Measurements from ENCODE around the gene EBF4. TPM values are rescaled to one million over a fixed set of nuclear protein-coding genes. Genes with fewer than 3 reads are reported as not detected.

The EBF4 gene
- total RNA-seq, 4 donors from 2014 or later: 1.1 to 6.0 (median 1.8) TPM

GRCh38 chr20:2699775-2700413, 7.3 kb downstream of the EBF4 start:
- no peak for TF ChIP-seq CTCF (IDR thresholded peaks at IDR 0.05; ENCODE audit: low read depth)

GRCh38 chr20:2700913-2701620, 8.5 kb downstream of the EBF4 start:
- no peak for TF ChIP-seq CTCF (IDR thresholded peaks at IDR 0.05; ENCODE audit: low read depth)

GRCh38 chr20:2701671-2702081, 9.1 kb downstream of the EBF4 start:
- TF ChIP-seq CTCF (IDR thresholded peaks at IDR 0.05; ENCODE audit: low read depth): no peak

- TF ChIP-seq CTCF (IDR thresholded peaks at IDR 0.05; ENCODE audit: low read depth): no peak
Observed at GRCh38 chr20:2703716-2704475, 11.3 kb downstream of the EBF4 start.

- TF ChIP-seq CTCF (IDR thresholded peaks at IDR 0.05; ENCODE audit: low read depth): no peak
Observed at GRCh38 chr20:2705931-2706645, 13.5 kb downstream of the EBF4 start.

- TF ChIP-seq CTCF (IDR thresholded peaks at IDR 0.05; ENCODE audit: low read depth): no peak
Observed at GRCh38 chr20:2706688-2707352, 14.2 kb downstream of the EBF4 start.
